ENCODE measurements around the gene SLC9A5.

SLC9A5 gene

DNA sequence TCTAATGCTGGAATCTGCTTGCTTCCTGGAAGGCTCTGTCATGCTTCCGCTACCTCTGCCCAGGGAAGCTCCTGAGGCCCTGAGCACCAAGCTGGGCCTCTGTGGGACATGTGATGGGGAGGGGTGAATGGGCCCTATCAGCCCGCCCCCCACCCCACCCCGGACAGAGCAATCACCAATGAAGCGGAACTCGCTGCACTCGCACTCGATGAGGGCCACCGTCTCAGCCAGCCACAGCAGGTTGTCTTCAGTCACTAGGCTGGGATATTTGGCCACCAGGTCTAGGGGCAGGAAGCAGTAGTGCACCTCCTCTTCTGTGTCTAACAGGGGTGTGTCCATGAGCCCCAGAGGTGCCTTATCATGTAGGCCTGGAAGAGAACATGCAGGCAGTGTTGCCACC is 54.2 kb downstream of the SLC9A5 start:
- no peak overlapping the region for H3K27ac ChIP-seq
- no peaks in the 10 kb centered on the region for H4K20me1 ChIP-seq
- H3K27me3 ChIP-seq: no peaks in the 10 kb centered on the region
- no peaks in the 10 kb centered on the region for H3K9me3 ChIP-seq
- no peaks in the 10 kb centered on the region for H3K36me3 ChIP-seq
- H3K9ac ChIP-seq: no peak overlapping the region
- TF ChIP-seq Cebpa-rat (IDR thresholded peaks at IDR 0.05): no peak
- H3K4me2 ChIP-seq: no peak overlapping the region
- no peaks in the 10 kb centered on the region for H3K4me1 ChIP-seq
- H3K4me3 ChIP-seq: no peak overlapping the region

DNA sequence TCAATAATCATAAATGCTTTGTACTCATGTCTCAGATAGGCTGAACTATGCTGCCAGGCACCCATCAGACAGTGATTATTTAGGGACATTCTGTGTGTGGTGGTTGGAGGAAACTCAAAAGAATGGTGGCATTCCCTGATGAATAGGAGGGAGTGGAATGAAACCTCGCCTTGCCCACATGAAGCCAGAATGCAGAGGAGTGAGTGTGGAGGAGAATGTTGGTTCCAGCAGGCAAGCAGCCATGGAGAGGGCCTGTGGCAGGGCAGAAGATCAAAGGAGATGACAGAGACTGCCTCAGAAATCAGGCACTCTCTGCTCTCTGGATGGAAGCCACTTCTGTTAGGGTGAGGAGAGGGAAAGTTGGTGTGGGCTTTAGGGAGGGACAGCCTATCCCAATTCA is 55.2 kb downstream of the SLC9A5 start:
- no peak overlapping the region for H3K27ac ChIP-seq
- TF ChIP-seq Cebpa-rat (IDR thresholded peaks at IDR 0.05): no peak
- no peaks in the 10 kb centered on the region for H3K27me3 ChIP-seq
- no peaks in the 10 kb centered on the region for H3K4me1 ChIP-seq
- no peak overlapping the region for H3K4me2 ChIP-seq
- no peak overlapping the region for H3K9ac ChIP-seq
- no peak overlapping the region for H3K4me3 ChIP-seq
- no peaks in the 10 kb centered on the region for H3K36me3 ChIP-seq
- no peaks in the 10 kb centered on the region for H3K9me3 ChIP-seq
- H4K20me1 ChIP-seq: no peaks in the 10 kb centered on the region

DNA sequence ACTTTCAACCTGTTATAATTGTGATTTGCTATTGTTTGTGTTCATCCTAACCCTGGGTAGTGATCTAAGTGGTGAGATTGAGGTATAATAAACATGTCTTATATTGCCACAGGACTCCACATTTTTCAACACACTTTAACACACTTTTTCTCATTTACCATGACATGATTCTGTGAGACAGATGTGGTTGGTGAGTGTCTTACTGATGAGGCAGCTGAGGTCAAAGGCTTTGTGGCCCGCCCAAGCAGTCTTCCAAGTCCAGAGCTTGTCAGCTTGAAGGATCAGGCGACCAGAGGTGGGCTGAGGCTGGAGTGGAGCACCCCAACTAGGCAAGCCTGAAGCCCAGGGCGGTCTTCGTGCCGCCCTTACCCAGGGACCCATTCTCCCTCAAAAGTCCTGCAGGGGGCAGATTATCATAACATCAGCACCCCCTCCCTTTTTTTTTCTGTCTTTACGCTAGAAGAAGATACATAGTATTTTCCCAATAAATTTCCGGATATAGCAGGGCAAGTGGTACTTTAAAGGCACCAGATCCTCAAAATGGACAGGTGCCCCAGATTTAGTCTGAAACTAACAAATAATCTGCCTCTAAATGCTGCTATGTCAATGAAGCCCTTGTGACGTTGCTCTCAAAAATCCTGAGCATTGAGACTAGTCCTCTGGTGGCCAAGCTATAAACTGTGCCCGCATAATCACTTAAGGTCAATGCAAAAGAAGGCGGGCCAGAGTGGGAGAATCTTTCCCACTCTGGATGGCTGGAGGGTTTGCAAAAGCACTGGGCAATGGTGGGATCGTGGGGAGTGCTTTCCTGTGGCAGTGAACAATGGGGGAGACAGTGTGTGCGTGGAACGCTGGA is 56.7 kb downstream of the SLC9A5 start:
- Histone ChIP-seq H3K36me3 (no peaks in the 10 kb centered on the region), H3K9me3 (no peaks in the 10 kb centered on the region), H3K4me1 (no peaks in the 10 kb centered on the region), H3K4me3 (no peak overlapping the region), H3K27me3 (no peaks in the 10 kb centered on the region), H3K4me2 (no peak overlapping the region), H3K9ac (no peak overlapping the region), H4K20me1 (no peaks in the 10 kb centered on the region), H3K27ac (no peak overlapping the region)
- TF ChIP-seq Cebpa-rat (IDR thresholded peaks at IDR 0.05): no peak

DNA sequence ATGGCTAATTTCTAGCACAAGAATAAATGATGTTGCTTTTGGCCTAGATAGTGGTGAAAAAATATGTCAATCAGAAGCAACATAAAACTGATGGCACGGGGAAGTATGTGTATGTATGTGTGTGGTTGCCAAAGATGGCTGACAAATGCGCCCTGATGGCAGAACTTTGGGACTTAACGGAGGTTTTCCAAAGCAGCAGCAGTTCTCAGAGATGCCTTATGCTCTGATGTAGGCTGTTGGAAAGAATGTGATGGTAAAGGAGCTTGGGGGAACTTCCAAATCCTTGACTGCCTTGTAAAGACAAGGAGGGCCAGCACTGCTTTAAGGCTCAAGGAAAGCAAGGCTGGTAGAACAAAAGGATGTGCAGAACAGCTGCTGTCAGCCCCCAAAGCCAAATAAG is 61.8 kb downstream of the SLC9A5 start:
- Histone ChIP-seq H3K9ac (no peak overlapping the region), H4K20me1 (no peaks in the 10 kb centered on the region), H3K4me1 (no peaks in the 10 kb centered on the region), H3K27ac (no peak overlapping the region), H3K36me3 (no peaks in the 10 kb centered on the region), H3K9me3 (no peaks in the 10 kb centered on the region), H3K4me3 (no peak overlapping the region), H3K4me2 (no peak overlapping the region), H3K27me3 (no peaks in the 10 kb centered on the region)
- TF ChIP-seq Cebpa-rat (IDR thresholded peaks at IDR 0.05): no peak

DNA sequence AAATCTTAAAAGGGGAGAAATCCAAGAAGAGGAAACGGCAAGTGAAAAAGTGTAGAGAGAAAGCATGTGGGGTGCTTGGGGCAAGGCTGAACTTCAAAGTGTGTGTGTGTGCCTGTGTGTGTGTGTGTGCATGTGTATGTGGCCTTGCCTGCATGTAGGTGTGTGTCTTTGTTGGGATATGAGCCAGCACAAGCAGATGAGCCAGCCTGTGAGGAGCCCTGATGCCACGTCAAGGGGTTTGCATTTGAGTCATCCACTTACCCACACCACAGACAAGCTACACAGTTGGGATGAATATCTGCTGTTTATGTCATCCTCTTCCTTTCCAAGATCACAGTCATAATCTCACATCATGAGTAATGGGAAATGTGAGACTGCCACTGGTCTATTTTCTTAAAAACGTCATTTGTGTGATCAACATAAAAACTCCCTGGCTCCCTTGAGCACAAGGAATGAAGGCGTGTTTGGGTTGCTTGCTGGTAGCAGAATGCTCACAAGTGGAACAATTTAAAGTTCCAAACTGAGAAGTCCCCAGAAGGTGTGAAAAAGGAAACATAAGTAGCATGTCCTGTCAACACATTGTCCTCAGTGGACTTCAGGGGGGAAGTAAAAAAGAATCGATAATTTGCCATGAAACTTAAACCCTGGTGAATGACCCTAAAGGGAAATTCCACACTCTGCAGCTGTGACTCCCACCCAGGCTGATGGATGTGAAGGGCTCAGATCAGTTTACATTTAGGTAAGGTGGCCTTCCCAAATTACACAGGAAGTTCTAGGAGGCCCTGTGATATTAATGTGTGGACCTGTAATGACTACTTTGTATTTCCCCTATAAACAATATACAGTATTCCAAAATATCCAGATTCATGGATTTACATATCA is 63.1 kb downstream of the SLC9A5 start:
- no peak overlapping the region for H3K9ac ChIP-seq

DNA sequence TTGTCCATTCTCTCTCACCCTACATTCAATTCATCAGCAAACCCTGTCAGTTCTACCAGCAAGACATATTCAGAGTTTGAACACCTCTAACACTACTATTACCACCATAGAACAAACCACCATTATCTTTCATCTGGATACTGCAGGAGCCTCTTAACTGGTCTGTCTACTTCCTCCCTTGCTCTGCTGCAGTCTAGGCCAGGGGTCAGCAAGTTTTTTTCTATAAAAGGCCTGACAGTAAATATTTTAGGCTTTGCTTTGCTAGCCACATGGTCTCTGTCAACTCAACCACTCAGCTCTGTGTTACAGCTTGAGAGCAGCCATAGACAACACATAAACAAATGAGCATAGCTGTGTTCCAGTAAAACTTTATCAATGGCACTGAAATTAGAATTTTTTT is 63.9 kb downstream of the SLC9A5 start:
- no peaks in the 10 kb centered on the region for H3K27me3 ChIP-seq
- H3K4me2 ChIP-seq: no peak overlapping the region
- no peak for TF ChIP-seq Cebpa-rat (IDR thresholded peaks at IDR 0.05)
- H3K36me3 ChIP-seq: no peaks in the 10 kb centered on the region
- no peak overlapping the region for H3K4me3 ChIP-seq
- H3K9ac ChIP-seq: no peak overlapping the region
- no peaks in the 10 kb centered on the region for H3K9me3 ChIP-seq
- no peaks in the 10 kb centered on the region for H3K4me1 ChIP-seq
- no peaks in the 10 kb centered on the region for H4K20me1 ChIP-seq
- H3K27ac ChIP-seq: no peak overlapping the region

More for the DNA sequence above, 63.1 kb downstream of the SLC9A5 start:
- Histone ChIP-seq H3K27me3 (no peaks in the 10 kb centered on the region), H3K4me3 (no peak overlapping the region), H3K9me3 (no peaks in the 10 kb centered on the region), H3K36me3 (no peaks in the 10 kb centered on the region), H3K4me2 (no peak overlapping the region), H3K27ac (no peak overlapping the region), H3K4me1 (no peaks in the 10 kb centered on the region), H4K20me1 (no peaks in the 10 kb centered on the region)
- no peak for TF ChIP-seq Cebpa-rat (IDR thresholded peaks at IDR 0.05)

DNA sequence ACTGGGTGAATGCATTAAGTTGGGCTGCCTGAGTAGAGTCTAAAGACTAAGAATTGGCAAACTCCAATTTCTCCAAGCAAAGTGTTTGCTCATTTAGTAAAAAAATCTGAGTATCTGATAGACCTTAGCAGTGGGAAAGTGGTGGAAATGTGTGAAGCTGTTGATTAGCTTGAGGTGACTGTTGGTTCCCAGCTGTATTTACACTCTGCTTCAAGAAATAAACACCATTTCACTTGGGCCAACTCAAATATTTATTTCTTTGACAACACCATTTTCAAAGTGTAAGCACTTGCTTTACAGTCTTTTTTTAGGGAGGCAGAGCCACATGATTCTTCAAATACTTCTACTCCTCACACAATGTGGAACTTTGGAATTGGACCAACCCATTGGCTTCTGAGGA is 69.1 kb downstream of the SLC9A5 start:
- no peak overlapping the region for H3K27ac ChIP-seq
- H3K4me3 ChIP-seq: no peak overlapping the region
- no peaks in the 10 kb centered on the region for H3K27me3 ChIP-seq
- H3K4me2 ChIP-seq: no peak overlapping the region
- H4K20me1 ChIP-seq: no peaks in the 10 kb centered on the region
- H3K4me1 ChIP-seq: no peaks in the 10 kb centered on the region
- no peak overlapping the region for H3K9ac ChIP-seq
- no peaks in the 10 kb centered on the region for H3K36me3 ChIP-seq
- TF ChIP-seq Cebpa-rat (IDR thresholded peaks at IDR 0.05): no peak
- no peaks in the 10 kb centered on the region for H3K9me3 ChIP-seq
